Measurements from ENCODE around the gene METRN.

METRN gene

GRCh38 chr16:677316-678190 lies 37.4 kb upstream of the METRN start:
- DNase-seq (ENCODE audit: low spot score) = no peak

DNA sequence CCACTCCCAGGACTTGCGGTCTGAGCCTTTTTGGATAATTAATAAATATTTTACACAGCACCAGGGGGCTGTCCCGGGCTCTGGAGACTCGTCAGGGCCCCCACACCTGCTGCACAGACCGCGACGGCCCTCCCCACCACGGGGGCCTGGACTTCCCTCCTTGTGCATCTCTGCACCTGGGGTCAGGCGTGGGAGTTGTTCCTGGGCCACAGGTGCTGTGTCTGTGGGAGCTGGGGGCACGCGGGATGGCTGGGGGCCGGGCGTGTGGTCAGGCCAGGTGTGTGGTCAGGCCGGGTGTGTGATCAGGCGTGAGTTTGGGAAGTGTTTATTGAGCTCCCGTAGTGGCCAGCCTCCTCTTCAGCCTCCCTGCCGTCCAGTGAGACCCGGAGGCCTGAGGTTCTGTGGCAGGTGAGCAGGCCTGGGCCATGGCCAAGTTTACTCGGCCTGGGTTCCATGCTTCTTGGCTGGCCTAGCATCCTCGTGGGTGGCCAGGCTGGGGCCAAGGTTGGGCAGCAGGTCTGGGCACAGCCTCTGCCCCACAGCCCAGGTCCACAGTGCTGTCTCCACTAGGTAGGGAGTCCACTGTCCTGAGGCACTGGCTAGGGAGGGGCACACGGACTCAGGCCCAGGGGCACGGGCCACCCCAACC lies 36.6 kb upstream of the METRN start:
- DNase-seq (ENCODE audit: low spot score) = no peak

- peak; percentile 75 for DNase-seq (ENCODE audit: low spot score)
Measured at GRCh38 chr16:678858-679813, 35.8 kb upstream of the METRN start.

GRCh38 chr16:679814-680624 lies 34.9 kb upstream of the METRN start, which contains the start of gene STUB1:
Gene STUB1, plus strand, starts transcription at chr16:680410. Its CDS starts 116 bp downstream, at chr16:680526.
- peak; percentile 91 for DNase-seq (ENCODE audit: low spot score)

GRCh38 chr16:680625-680945 lies 34.3 kb upstream of the METRN start:
- no peak for DNase-seq (ENCODE audit: low spot score)

DNA sequence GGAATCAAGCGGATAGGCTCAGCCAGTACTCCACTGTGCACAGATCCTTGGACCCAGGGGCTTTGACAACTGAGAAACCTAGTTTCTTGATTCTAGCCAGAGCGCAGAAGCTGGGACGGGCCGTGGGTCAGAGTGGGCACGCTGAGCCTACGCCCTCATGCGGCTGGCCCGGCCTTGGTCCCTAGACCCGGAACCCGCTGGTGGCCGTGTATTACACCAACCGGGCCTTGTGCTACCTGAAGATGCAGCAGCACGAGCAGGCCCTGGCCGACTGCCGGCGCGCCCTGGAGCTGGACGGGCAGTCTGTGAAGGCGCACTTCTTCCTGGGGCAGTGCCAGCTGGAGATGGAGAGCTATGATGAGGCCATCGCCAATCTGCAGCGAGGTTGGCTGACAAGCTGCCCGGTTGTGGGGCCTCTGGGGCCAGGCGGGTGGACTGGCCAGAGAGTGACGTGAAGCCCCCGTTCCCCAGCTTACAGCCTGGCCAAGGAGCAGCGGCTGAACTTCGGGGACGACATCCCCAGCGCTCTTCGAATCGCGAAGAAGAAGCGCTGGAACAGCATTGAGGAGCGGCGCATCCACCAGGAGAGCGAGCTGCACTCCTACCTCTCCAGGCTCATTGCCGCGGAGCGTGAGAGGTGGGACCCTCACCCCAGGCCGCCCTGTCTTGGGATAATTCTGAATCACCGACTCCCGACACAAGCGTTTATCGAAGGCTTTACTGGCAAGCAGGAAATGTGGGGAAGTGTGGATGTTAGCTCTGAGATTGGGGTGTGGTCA lies 33.8 kb upstream of the METRN start:
- DNase-seq (ENCODE audit: low spot score) = no peak

DNA sequence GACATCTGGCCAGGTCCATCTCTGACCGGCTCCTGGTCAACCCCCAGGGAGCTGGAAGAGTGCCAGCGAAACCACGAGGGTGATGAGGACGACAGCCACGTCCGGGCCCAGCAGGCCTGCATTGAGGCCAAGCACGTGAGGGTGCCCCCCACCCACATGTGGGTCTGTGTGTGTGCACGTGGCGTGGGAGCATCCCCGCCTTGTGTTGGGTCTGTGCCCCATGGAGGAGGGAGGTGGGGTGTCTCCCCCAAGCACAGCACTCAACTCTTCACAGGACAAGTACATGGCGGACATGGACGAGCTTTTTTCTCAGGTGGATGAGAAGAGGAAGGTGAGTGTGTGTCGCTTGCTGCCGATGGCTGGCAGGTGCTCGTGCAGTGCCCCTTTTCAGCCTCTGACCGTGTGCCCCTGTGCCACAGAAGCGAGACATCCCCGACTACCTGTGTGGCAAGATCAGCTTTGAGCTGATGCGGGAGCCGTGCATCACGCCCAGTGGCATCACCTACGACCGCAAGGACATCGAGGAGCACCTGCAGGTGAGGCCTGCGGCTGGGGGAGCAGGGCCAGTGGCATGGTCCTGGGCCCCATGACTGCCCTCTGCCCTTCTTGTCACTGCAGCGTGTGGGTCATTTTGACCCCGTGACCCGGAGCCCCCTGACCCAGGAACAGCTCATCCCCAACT lies 33.0 kb upstream of the METRN start:
- no peak for DNase-seq (ENCODE audit: low spot score)

GRCh38 chr16:682493-683395 lies 32.2 kb upstream of the METRN start:
- DNase-seq (ENCODE audit: low spot score) = no peak

DNA sequence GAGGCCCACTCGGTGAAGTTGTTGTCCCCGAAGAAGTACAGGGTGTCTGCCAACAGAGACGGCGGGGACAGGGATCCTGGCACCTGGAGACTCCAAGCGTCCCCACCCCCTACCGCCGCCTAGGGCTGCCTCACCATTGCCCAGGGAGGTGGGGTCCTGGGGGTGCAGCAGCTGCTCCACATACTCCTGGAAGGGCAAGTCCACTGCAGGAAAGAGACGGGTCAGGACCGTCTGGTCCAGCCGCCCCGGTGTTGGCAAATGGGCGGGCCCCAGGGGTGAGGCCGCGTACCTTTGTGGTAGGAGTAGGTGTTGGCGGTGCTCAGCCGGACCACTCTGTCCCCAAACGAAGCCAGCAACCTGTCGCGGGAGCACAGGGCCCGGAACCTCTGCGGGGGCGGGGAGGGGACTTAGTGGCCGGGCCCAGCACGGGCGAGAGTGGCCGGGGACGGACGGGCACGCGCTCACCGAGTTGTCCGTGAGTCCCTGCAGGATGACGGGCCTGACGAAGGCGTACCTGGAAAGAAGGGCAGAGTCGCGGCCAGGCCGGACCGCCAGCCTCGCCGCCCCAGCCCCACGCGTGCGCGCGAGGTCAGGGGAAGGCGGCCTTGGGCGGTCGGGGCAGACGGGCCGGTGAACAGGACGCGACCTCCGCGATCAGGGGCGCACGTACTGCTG lies 31.4 kb upstream of the METRN start:
- no peak for DNase-seq (ENCODE audit: low spot score)

DNA sequence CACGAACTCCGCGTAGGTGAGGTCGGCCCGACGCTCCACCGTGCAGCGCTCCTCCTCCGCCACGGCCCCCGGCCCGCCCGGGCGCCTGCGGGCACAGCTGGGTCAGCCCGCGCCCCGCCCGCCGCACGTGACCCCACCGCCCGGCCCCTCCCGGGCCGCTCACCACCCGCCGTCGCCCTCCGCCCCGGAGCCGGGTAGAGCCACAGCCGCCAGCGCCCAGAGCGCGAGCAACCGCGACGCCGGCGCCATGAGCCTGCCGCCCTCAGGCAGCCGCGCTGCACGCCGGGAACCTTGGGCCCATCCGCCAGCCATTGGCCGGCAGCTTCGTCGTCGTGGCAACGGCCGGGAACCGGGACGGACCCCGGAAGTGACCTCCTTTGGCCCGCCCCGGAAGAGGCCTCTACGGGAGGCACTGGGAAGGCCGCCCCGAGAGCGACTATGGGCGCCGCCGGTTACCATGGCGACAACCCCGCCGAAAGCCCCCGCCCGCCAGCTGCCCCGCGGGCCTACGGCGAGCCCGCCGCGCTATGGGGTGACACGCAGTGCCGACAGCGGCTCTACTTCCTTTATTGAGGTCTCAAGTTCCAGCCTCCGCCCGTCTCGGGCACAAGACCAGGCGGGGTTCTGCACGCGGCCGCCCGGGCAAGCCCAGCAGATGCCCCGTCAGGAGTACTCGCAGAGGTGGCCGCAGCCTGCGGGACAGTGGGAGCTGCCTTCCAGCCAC lies 30.7 kb upstream of the METRN start, which contains the start of gene JMJD8:
JMJD8 (minus strand) TSS at position 264 of the 724 bp plus-strand sequence; CDS start at position 249, 15 bp downstream.
- peak; percentile 94 for DNase-seq (ENCODE audit: low spot score)

GRCh38 chr16:684961-685696 lies 29.8 kb upstream of the METRN start:
- no peak for DNase-seq (ENCODE audit: low spot score)

DNA sequence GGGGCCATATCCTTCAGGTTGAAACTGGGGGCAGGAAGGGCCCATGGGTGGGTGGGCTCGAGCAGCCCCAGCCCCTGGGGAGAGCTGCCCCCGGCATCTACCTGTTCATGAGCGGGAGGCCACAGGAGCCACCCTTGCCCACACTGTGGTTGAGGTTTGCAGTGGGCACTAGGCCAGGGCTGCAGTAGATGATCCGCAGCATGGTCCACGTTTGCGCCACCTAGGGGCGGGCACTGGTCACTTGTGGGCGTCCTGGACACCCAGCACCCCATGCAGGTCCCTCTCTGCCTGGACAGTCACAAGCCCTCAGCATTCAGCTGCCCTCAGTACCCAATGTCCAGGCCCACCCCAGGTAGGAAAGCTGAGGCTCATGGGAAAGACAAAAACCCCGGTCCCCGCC lies 29.0 kb upstream of the METRN start:
- no peak for DNase-seq (ENCODE audit: low spot score)

GRCh38 chr16:686459-687260 lies 28.3 kb upstream of the METRN start:
- no peak for DNase-seq (ENCODE audit: low spot score)

DNA sequence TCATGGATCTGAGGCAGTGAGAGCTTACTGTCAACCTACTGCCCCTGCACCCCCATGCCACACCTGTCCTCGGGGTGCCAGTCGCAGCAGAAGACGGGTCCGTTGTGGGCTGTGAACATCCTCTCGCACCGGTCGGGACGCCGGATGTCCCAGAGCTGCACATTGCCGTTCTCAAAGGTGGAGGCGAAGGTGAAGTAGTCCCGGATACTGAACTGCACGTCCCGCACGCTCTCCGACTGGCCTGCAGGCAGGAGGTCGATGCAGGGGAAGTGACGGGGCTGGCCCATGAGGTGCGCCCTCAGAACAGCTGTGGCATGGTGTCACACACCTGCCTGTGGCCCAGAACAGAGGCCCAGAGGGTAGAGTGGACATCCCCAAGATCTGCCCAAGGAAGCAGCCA lies 27.4 kb upstream of the METRN start:
- no peak for DNase-seq (ENCODE audit: low spot score)

GRCh38 chr16:689175-689897 lies 25.6 kb upstream of the METRN start:
- DNase-seq (ENCODE audit: low spot score) = no peak
